ENCODE measurements around the gene ISYNA1. TPM values are rescaled to one million over a fixed set of nuclear protein-coding genes. Genes with fewer than 3 reads are reported as not detected.

The ISYNA1 gene
- total and polyA plus RNA-seq, 2 of the 13 experiments (the other 11 are each of a cell fraction or from before 2014, with no cell fraction given): 29.6 to 48.5 TPM

GRCh38 chr19:18427743-18428113 is 10.2 kb downstream of the ISYNA1 start (continued):
- TF ChIP-seq HINFP (CRISPR knock-in tag; IDR thresholded peaks at IDR 0.05; ENCODE audit: low read depth): no peak
- no peak for TF ChIP-seq SIN3B (IDR thresholded peaks at IDR 0.05; ENCODE audit: low read length)
- TF ChIP-seq SRSF1 (optimal IDR thresholded peaks at IDR 0.05; ENCODE audit: low read depth, low read length): no peak

GRCh38 chr19:18427080-18427742 is 10.7 kb downstream of the ISYNA1 start:
- FAIRE-seq: no peak
- Histone ChIP-seq H3K79me2 (ENCODE audit: insufficient read depth, low read length) (peaks cover 14% of the 10 kb centered on the region), H3K4me3 (replicated peaks in 1 of 3; ENCODE audit: insufficient read depth in 1 of 3, low read depth in 2 of 3, low read length in 3 of 3) (no peak overlapping the region), H3K36me3 (replicated peaks in 1 of 2; ENCODE audit: control insufficient read depth in 1 of 2, insufficient read depth in 2 of 2, low read length in 2 of 2) (peaks cover 1 to 3% of the 10 kb centered on the region in 2 experiments; a peak in 1 of 5 replicates), H2AFZ (ENCODE audit: low read length) (no peak overlapping the region), H4K20me1 (ENCODE audit: insufficient read depth, low read length) (0 out of 2 replicates have a peak, but pooled peaks cover 2% of the 10 kb centered on the region), H3K9me3 (ENCODE audit: low read length) (no peaks in the 10 kb centered on the region), H3K27me3 (ENCODE audit: control insufficient read depth in 1 of 2, insufficient read depth in 2 of 2, low read length in 2 of 2) (no peaks in the 10 kb centered on the region), H3K4me1 (ENCODE audit: insufficient read depth, low read length) (no peaks in the 10 kb centered on the region), H3K9ac (ENCODE audit: insufficient read depth, low read depth, low read length) (no peak overlapping the region), H3K4me2 (ENCODE audit: low read depth, low read length) (no peak overlapping the region), H3K27ac (ENCODE audit: extremely low read length, insufficient read depth, low read length) (no peak overlapping the region)
- no peak for ATAC-seq
- 93% methylated on average over 10 of the region's 16 CpGs for WGBS (ENCODE audit: low lambda C conversion rate)
- POLR2A ChIA-PET: no interaction called here
- TF ChIP-seq ZBTB7B (CRISPR knock-in tag; IDR thresholded peaks at IDR 0.05) (no peak), FOXK2 (IDR thresholded peaks at IDR 0.05) (no peak), SOX5 (CRISPR knock-in tag; IDR thresholded peaks at IDR 0.05; ENCODE audit: borderline replicate concordance) (no peak), HNRNPK (IDR thresholded peaks at IDR 0.05; ENCODE audit: low read depth, low read length, poor library complexity, severe bottlenecking) (no peak), HMGA1 (CRISPR knock-in tag; conservative IDR thresholded peaks at IDR 0.05) (no peak), MBNL3 (CRISPR knock-in tag; conservative IDR thresholded peaks at IDR 0.05) (no peak), ATF2 (CRISPR knock-in tag; IDR thresholded peaks at IDR 0.05) (no peak), ZNF281 (CRISPR knock-in tag; IDR thresholded peaks at IDR 0.05; ENCODE audit: borderline replicate concordance) (no peak), HOXA3 (CRISPR knock-in tag; IDR thresholded peaks at IDR 0.05) (no peak), TBP (CRISPR knock-in tag; IDR thresholded peaks at IDR 0.05) (no peak)
- no TSS peak for BruUV-seq (replicated peaks)
- DNase-seq (ENCODE audit: low spot score): no peak
- in situ Hi-C loops (cut with HindIII; ENCODE audit: extremely low pct_ligation_motif_present, low pct_unique_long_range_greater_than_20kb) (no loop called here), intact Hi-C loops (cut with micrococcal nuclease; ENCODE audit: unreplicated experiment) (no loop called here)
- CTCF ChIA-PET (ENCODE audit: low intra/inter-chr PET ratio, low total read pairs): no interaction called here
